Erythroblast (primary cell): ENCODE results near the gene BMP7.

Experiments
- DNase-seq, 2 experiments: peaks; one replicate each; lab custom pipeline; 2025; lab: John Stamatoyannopoulos, UW
- GATA1 ChIP-seq: IDR thresholded peaks from 2 replicates; pipeline ENCODE4 v1.6.1; 2011; ENCODE audit warnings: low read depth, mild to moderate bottlenecking, control low read depth, low read length, moderate library complexity
- POLR2A ChIP-seq: IDR thresholded peaks from 2 replicates; pipeline ENCODE4 v1.6.1; 2011; ENCODE audit warnings: mild to moderate bottlenecking, low read length

The BMP7 gene

GRCh38 chr20:57153238-57153905 lies 113.1 kb downstream of the BMP7 start:
- TF ChIP-seq GATA1, result no peak

DNA sequence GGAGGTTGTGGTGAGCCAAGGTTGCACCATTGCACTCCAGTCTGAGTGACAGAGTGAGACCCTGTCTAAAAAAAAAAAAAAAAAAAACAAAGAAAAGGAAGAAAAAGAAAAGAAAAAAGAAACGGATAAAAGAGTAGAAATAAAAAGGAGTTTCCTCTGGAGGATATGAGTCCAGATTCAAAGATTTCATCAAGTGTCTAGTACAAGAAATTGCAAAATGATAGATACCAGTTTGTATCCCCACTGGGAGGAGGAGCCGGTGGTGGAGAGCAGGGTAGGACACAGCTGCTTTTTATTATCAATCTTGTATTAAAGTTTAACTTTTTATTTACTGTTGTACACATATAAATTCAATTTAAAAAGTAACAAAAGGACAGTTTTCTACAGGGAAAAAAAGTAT lies 113.9 kb downstream of the BMP7 start:
- no peak for DNase-seq
- no peak for TF ChIP-seq GATA1
- TF ChIP-seq POLR2A, result no peak

More at GRCh38 chr20:57153238-57153905, 113.1 kb downstream of the BMP7 start:
- DNase-seq, result no peak

DNA sequence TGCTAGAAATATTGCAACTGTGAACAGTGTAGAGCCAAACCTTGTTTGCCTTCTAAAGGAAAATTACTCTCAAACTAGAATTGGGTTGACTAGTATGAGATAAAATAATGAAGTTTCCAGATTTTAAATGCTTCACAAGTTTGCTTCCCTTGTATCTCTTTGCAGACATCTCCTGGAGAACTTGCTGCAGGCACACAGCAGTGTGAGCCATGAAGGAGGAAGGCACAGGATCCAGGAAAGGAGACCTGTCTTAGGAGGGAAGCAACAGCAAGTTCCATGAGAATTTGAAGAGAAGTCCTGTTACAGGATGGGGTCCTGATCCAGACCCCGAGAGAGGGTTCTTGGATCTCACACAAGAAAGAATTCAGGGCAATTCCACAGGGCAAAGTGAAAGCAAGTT lies 115.9 kb downstream of the BMP7 start:
- TF ChIP-seq POLR2A (no peak), GATA1 (no peak)
- no peak for DNase-seq

GRCh38 chr20:57148263-57148662 lies 118.2 kb downstream of the BMP7 start:
- DNase-seq, result no peak
- TF ChIP-seq POLR2A, result no peak
- no peak for TF ChIP-seq GATA1

DNA sequence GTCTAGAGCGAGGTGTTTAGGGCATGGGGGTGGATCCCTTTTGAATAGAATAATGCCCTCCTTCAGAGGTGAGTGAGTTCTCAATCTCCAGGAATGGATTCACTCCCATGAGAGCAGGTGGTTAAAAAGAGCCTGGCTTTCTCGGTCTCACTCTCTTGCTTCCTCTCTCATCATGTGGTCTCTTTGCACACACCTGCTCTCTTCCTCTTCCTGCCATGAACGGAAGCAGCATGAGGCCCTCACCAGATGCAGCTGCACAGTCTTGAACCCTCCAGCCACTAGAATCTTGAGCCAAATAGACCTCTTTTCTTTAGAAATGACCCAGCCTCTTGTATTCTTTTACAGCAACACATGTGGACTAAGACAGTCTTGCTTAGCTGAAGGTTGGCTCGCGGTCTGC lies 119.3 kb downstream of the BMP7 start:
- no peak for TF ChIP-seq GATA1
- TF ChIP-seq POLR2A, result no peak
- no peak for DNase-seq

- DNase-seq, result no peak
- TF ChIP-seq POLR2A (no peak), GATA1 (no peak)
Measured at GRCh38 chr20:57146155-57146554, 120.3 kb downstream of the BMP7 start.

DNA sequence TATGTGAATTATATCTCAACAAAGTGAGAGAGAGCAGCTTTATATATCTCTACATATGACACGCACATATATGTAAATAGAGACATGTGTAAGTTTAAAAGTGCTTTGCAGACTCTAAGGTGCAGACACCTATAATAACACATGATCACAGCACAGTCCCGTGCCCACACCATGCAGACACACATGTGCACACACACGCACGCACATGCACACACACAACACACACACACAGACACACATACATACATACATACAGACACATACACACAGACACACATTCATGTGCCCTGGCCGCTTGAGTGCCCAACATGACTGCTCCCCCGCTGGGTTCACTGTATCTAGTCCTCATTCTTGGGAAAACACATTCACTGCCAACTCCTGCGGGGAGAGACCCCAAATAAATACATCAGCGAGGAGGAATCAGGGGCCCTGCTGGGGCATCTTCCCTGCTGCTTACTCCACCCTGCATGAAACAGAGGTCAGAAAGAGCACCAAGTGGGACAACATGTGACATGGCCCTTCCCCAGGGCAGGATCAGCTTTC lies 121.3 kb downstream of the BMP7 start:
- TF ChIP-seq GATA1, result no peak
- TF ChIP-seq POLR2A, result no peak
- no peak for DNase-seq

DNA sequence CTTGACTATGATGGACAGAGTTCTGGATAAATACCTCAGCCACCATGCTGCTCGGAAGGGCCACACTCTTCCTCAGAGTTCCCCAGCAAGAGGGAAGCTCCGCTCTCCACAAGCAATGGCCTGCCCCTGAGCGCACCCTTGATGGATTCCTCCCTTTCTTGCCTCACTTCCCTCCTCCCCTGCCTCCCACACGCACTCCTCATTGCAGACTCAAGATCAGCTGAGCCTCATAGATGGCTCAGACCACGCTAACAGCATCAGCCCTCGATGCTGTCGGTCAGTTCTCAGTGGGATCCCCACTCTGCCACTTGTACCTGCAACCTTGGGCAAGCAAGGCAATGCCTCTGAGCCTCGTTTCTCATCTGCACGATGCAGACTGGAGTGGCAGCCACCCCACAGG lies 123.3 kb downstream of the BMP7 start:
- TF ChIP-seq GATA1, result no peak
- TF ChIP-seq POLR2A, result no peak
- no peak for DNase-seq

- TF ChIP-seq GATA1, result no peak
- no peak for TF ChIP-seq POLR2A
- DNase-seq, result no peak
Measured at GRCh38 chr20:57142667-57143066, 123.8 kb downstream of the BMP7 start.

- TF ChIP-seq GATA1 (no peak), POLR2A (no peak)
- no peak for DNase-seq
Measured at GRCh38 chr20:57141492-57141891, 124.9 kb downstream of the BMP7 start.

DNA sequence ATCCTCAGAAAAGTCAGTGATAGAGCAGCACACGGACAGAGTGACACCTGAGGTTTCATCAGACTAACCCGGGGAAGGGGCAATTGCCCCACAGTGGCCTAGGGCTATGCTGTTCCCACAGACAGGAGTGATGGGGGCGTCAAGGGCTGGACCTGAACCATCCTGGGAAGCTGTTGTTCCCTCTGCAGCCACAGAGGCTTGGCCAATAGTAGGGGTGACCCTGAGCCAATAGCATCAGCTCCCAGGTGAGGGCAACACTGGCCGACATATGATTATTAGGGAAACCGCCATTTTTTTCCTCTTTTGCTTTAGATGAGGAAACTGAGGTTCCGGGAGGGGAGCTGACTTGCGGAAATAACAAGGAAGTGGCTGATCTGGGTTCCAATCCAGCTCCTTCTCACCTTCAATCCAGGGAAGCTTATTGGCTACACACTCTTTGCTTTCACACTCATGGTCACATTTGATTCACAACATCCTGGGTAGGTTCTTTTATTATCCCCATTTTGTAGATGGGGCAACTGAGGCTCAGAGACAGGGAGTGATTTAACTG lies 126.0 kb downstream of the BMP7 start:
- DNase-seq, result no peak
- no peak for TF ChIP-seq GATA1
- TF ChIP-seq POLR2A, result no peak

- DNase-seq, result no peak
- no peak for TF ChIP-seq GATA1
Measured at GRCh38 chr20:57139342-57140093, 126.9 kb downstream of the BMP7 start.

DNA sequence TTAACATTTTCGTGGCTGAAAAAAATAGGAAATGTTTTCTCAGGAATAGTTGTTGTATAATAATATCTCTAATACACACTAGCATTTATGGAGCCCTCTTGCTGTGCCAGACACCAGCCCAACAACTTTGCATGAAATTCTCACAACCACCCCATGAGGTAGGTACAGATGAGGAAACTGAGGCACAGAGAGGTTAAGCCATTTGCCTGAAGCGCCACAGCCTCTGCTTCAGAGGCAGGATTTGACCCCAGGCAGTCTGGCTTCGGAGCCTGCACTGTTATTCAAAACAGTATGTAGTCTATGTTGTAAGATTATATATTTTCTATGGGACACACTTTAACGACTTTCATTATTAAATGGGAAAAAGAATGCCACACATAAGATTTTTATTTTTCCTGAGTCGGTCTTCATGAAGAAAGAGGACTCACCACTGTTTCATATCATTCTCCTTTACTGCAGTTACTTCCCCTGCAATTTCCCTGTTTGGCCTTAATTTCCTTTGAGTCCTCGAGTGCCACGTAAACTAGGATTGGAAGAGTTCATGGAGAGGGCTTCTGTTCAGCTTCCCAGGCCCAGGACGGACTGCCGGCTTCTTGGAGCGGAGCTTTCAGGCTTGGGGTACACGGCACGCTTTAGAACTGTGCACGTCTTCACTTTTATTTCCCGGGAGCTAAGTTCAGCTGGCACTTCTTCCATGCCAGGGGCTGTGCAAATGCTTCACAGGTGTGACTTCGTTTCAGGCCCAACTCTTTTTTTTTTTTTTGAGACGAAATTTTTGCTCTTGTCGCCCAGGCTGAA lies 128.0 kb downstream of the BMP7 start:
- DNase-seq, result no peak

More for the DNA sequence above, 128.0 kb downstream of the BMP7 start:
- TF ChIP-seq POLR2A, result no peak
- TF ChIP-seq GATA1, result no peak
